ENCODE measurements around the gene SLC25A3.
"Not testable (repeated sequence)": the region's sequence is repeated elsewhere in the genome, so short reads cannot be mapped to it uniquely, and the experiment has no call there.

Gene SLC25A3

GRCh38 chr12:98593351-98594049 lies at the start of gene SLC25A3:
SLC25A3 (plus strand) TSS chr12:98593686; CDS start chr12:98593979, 293 bp downstream.
- peak; percentile 91 for DNase-seq (ENCODE audit: low read depth in 2 of 3, low spot score in 1 of 3)

DNA sequence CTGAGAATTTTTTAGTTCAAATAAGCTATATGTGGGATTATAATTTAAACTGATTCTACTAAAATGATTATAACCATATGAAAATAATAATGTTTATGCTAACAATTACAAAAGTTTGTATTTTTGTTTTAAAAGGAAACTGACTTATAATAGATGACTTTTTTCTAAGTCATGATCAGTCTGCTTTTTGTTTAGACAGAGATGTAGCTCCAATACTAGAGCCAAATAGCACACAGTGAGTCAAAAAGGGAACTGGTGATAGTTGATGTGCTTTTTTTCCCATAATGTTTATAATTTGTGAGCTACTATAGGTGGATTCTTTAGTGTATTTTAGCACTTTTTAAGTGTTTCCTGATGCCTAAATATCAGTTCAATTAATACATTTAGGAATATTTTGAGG lies 49.8 kb upstream of the SLC25A3 start:
- DNase-seq (ENCODE audit: low read depth in 2 of 3, low spot score in 1 of 3): no peak

DNA sequence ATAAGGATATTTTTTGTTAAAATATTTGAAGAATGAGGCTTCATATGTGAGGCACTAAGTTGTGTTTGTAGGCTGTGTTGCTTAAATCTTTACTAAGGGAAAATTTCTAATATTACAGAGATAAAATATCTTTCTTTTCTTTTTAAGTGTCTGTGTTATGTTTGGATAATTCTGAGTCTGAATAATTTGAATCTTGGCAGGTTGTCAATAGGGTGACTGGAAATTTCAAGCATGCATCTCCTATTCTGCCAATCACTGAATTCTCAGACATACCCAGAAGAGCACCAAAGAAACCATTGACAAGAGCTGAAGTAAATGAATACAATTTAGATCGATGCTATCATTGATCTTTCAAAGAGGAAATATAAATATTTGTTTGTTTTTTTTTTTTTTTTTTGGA lies 48.7 kb upstream of the SLC25A3 start:
- DNase-seq (ENCODE audit: low read depth in 2 of 3, low spot score in 1 of 3): no peak

GRCh38 chr12:98549371-98550110 lies 43.9 kb upstream of the SLC25A3 start:
- DNase-seq (ENCODE audit: low read depth in 2 of 3, low spot score in 1 of 3): no peak

- DNase-seq (ENCODE audit: low read depth in 2 of 3, low spot score in 1 of 3): no peak
These were observed 41.7 kb upstream of the SLC25A3 start for GRCh38 chr12:98551787-98552186.

GRCh38 chr12:98558097-98558496 lies 35.4 kb upstream of the SLC25A3 start:
- not testable (repeated sequence) for DNase-seq (ENCODE audit: low read depth in 2 of 3, low spot score in 1 of 3)

DNA sequence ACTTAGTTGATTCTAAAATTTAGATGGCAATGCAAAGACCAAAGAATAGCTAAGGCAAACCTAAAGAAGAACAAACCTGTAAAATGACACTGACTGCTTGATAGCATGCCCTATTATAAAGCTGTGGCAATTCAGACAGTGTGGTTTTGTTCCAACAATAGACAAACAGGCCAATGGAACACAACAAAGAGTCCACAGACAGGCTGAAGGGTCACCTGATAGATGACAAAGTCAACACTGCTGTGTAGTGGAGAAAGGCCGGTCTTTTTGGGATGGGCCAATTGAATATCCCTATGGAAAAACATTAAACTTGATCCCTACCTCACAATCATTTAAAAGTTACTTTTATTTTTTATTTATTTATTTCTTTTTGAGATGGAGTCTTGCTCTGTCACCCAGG lies 33.8 kb upstream of the SLC25A3 start:
- no peak for DNase-seq (ENCODE audit: low read depth in 2 of 3, low spot score in 1 of 3)

DNA sequence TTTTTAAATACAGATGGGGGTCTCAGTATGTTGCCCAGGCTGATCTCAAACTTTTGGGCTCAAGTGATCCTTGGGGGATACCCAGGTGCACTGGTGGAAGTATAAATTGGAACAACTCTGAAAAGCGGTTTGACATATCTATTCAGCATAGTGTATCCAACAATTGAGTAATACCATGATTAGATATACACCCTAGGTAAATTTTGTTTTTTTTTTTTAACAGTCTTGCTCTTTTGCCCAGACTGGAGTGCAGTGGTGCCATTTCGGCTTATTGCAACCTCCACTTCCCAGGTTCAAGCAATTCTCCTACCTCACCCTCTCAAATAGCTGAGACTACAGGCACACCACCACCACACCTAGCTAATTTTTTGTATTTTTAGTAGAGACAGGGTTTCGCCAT lies 31.6 kb upstream of the SLC25A3 start:
- DNase-seq (ENCODE audit: low read depth in 2 of 3, low spot score in 1 of 3): no peak

- DNase-seq (ENCODE audit: low read depth in 2 of 3, low spot score in 1 of 3): no peak
These were observed 21.5 kb upstream of the SLC25A3 start for GRCh38 chr12:98572010-98572409.

DNA sequence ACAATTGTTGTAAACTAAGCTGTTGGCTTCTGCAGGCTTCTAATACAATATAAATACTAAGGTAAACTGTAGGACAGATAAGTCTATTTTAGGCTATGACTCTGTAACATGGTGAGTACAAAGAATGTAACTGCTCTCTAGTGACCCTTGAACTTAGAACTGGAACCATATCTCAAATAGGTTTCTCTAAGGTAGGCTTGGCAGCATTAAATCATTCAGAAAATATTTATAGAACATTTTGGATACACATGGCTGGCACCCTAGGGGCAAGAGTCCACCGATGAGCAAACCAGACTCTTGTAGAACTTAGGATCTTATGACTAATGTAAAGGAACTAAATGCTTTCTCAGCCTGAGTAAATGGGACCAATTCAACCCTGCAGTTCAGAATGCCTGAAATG lies 19.4 kb upstream of the SLC25A3 start:
- DNase-seq (ENCODE audit: low read depth in 2 of 3, low spot score in 1 of 3): no peak

GRCh38 chr12:98575013-98575412 lies 18.5 kb upstream of the SLC25A3 start:
- DNase-seq (ENCODE audit: low read depth in 2 of 3, low spot score in 1 of 3): no peak

- not testable (repeated sequence) for DNase-seq (ENCODE audit: low read depth in 2 of 3, low spot score in 1 of 3)
These were observed 16.7 kb upstream of the SLC25A3 start for GRCh38 chr12:98576795-98577194.

DNA sequence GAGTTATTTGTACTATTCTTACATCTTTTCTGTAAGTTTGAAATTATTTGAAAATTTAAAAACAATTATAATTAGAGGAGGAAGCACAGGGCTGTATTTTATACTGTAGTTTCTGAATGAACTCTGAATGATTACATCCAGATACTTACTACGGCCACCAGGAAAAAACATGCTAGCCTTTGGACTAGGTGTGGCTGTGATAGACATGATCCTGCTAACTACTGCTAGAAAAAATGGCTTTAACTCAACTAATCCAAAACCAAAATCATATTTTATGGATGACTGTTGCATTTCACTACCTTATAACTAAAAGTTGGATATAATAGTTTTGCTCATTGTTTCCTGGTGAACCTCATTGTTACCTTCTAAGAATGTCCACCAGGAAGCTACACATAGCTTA lies 15.1 kb upstream of the SLC25A3 start:
- DNase-seq (ENCODE audit: low read depth in 2 of 3, low spot score in 1 of 3): no peak

DNA sequence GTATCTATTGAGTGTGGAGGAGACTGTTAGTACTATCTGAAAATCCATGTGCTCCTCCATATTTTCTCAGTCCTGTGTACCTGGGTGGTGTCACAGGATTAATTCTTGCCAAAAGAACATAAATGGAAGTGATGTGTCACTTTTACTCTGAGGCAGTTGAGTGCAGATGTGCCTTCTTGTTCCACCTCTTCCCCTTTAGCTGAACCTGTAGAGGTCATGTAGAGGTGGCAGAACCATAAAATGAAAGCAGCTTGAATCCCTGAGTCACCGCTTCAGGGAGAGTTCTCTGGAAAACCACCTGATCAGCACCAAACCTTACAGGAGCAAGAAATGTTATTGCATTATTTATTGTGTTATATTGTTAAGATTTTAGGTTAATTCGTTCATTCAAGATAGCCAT lies 14.7 kb upstream of the SLC25A3 start:
- no peak for DNase-seq (ENCODE audit: low read depth in 2 of 3, low spot score in 1 of 3)

DNA sequence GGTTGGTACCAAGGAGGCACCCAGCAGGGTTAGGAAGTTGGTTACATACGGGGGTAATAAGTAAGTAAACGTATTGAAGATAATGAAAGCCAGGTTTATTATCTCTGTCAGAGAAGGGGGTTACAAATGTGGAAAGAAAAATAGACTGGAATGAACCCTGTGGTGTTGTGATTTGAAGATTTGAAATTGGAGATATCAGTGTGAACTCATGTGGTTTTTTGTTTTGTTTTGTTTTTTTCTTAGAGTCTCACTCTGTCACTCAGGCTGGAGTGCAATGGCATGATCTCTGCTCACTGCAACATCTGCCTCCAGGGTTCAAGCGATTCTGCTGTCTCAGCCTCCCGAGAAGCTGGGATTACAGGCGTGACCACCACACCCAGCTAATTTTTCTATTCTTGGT lies 14.1 kb upstream of the SLC25A3 start:
- no peak for DNase-seq (ENCODE audit: low read depth in 2 of 3, low spot score in 1 of 3)

- DNase-seq (ENCODE audit: low read depth in 2 of 3, low spot score in 1 of 3): no peak
These were observed 13.7 kb upstream of the SLC25A3 start for GRCh38 chr12:98579835-98580234.

- no peak for DNase-seq (ENCODE audit: low read depth in 2 of 3, low spot score in 1 of 3)
These were observed 12.8 kb upstream of the SLC25A3 start for GRCh38 chr12:98580695-98581094.

GRCh38 chr12:98581101-98581500 lies 12.4 kb upstream of the SLC25A3 start:
- DNase-seq (ENCODE audit: low read depth in 2 of 3, low spot score in 1 of 3): no peak

- DNase-seq (ENCODE audit: low read depth in 2 of 3, low spot score in 1 of 3): no peak
These were observed 11.4 kb upstream of the SLC25A3 start for GRCh38 chr12:98582093-98582492.

GRCh38 chr12:98587084-98587483 lies 6.4 kb upstream of the SLC25A3 start:
- no peak for DNase-seq (ENCODE audit: low read depth in 2 of 3, low spot score in 1 of 3)

- no peak for DNase-seq (ENCODE audit: low read depth in 2 of 3, low spot score in 1 of 3)
These were observed 2.3 kb upstream of the SLC25A3 start for GRCh38 chr12:98591209-98591608.

GRCh38 chr12:98592825-98593322 lies 612 bp upstream of the SLC25A3 start:
- peak in 1 of 3 donors; percentile 5 for DNase-seq (ENCODE audit: low read depth in 2 of 3, low spot score in 1 of 3)

Data from stimulated activated CD4-positive, alpha-beta T cell treated with anti-CD3 and anti-CD28 coated beads, Interleukin-12 subunit alpha, Interleukin-12 subunit beta, amount 100 ng/mL, for 48 hours (primary cell).